Measurements from ENCODE around the gene FRAS1. TPM values are rescaled to one million over a fixed set of nuclear protein-coding genes. Genes with fewer than 3 reads are reported as not detected.
"Not testable (repeated sequence)": the region's sequence is repeated elsewhere in the genome, so short reads cannot be mapped to it uniquely, and the experiment has no call there.

Gene FRAS1
- polyA plus RNA-seq, 1 donor from 2014 or later: 2.8 TPM

GRCh38 chr4:78496021-78496643 is 439.0 kb downstream of the FRAS1 start:
- H3F3A ChIP-seq (ENCODE audit: insufficient read depth, low read length, poor library complexity, severe bottlenecking): no peaks in the 10 kb centered on the region
- H3K79me2 ChIP-seq (replicated peaks; ENCODE audit: insufficient read depth, low read length): no peaks in the 10 kb centered on the region
- H3K9ac ChIP-seq (ENCODE audit: low read length): no peak overlapping the region
- H3K36me3 ChIP-seq (ENCODE audit: insufficient read depth, low read length): no peaks in the 10 kb centered on the region
- no peak overlapping the region for H2AFZ ChIP-seq (ENCODE audit: low read depth, low read length)
- no peak overlapping the region for H3K4me3 ChIP-seq (ENCODE audit: low read length)
- H3K27ac ChIP-seq (ENCODE audit: low read length): no peak overlapping the region
- H4K20me1 ChIP-seq (ENCODE audit: insufficient read depth): no peaks in the 10 kb centered on the region
- H3K4me2 ChIP-seq (ENCODE audit: low read length): no peak overlapping the region
- H3K27me3 ChIP-seq (ENCODE audit: insufficient read depth, low read depth, low read length): no peaks in the 10 kb centered on the region
- H3K9me2 ChIP-seq (ENCODE audit: insufficient read depth, low read length): no peaks in the 10 kb centered on the region
- TF ChIP-seq SMC3 (conservative IDR thresholded peaks at IDR 0.05; ENCODE audit: poor library complexity): no peak
- no peak for TF ChIP-seq RAD21 (conservative IDR thresholded peaks at IDR 0.05)
- no peak for TF ChIP-seq EP300 (conservative IDR thresholded peaks at IDR 0.05; ENCODE audit: poor library complexity, severe bottlenecking)
- TF ChIP-seq MXI1 (conservative IDR thresholded peaks at IDR 0.05; ENCODE audit: poor library complexity, severe bottlenecking): no peak
- no peak for TF ChIP-seq EZH2 (IDR thresholded peaks at IDR 0.05; ENCODE audit: borderline replicate concordance, insufficient read depth, low read length, poor library complexity, severe bottlenecking)
- no peak for TF ChIP-seq CTCF (IDR thresholded peaks at IDR 0.05; ENCODE audit: poor library complexity, severe bottlenecking)
- TF ChIP-seq REST (IDR thresholded peaks at IDR 0.05; ENCODE audit: borderline replicate concordance): no peak
- TF ChIP-seq TAF1 (IDR thresholded peaks at IDR 0.05; ENCODE audit: low read depth): no peak
- TF ChIP-seq POLR2AphosphoS5 (IDR thresholded peaks at IDR 0.05): no peak
- no peaks in the 10 kb centered on the region for H3K9me3 ChIP-seq (ENCODE audit: low read length)

GRCh38 chr4:78506260-78506659 is 449.1 kb downstream of the FRAS1 start:
- not testable (repeated sequence) for H3K9me3 ChIP-seq (ENCODE audit: low read length); H3K4me2 ChIP-seq (ENCODE audit: low read length); H3K27ac ChIP-seq (ENCODE audit: low read length); H3K27me3 ChIP-seq (ENCODE audit: insufficient read depth, low read depth, low read length); H3K36me3 ChIP-seq (ENCODE audit: insufficient read depth, low read length); H4K20me1 ChIP-seq (ENCODE audit: insufficient read depth); H3K4me3 ChIP-seq (ENCODE audit: low read length); H3F3A ChIP-seq (ENCODE audit: insufficient read depth, low read length, poor library complexity, severe bottlenecking); H3K9ac ChIP-seq (ENCODE audit: low read length); H3K79me2 ChIP-seq (replicated peaks; ENCODE audit: insufficient read depth, low read length); H3K9me2 ChIP-seq (ENCODE audit: insufficient read depth, low read length); H2AFZ ChIP-seq (ENCODE audit: low read depth, low read length)

GRCh38 chr4:78509043-78509442 is 451.9 kb downstream of the FRAS1 start:
- H3K4me2 ChIP-seq (ENCODE audit: low read length): no peak overlapping the region
- no peak overlapping the region for H3K4me3 ChIP-seq (ENCODE audit: low read length)
- H3K9me3 ChIP-seq (ENCODE audit: low read length): no peaks in the 10 kb centered on the region
- no peak overlapping the region for H3K27ac ChIP-seq (ENCODE audit: low read length)
- no peaks in the 10 kb centered on the region for H3K27me3 ChIP-seq (ENCODE audit: insufficient read depth, low read depth, low read length)
- TF ChIP-seq RAD21 (conservative IDR thresholded peaks at IDR 0.05) (no peak), EP300 (conservative IDR thresholded peaks at IDR 0.05; ENCODE audit: poor library complexity, severe bottlenecking) (no peak), EZH2 (IDR thresholded peaks at IDR 0.05; ENCODE audit: borderline replicate concordance, insufficient read depth, low read length, poor library complexity, severe bottlenecking) (no peak), REST (IDR thresholded peaks at IDR 0.05; ENCODE audit: borderline replicate concordance) (no peak), POLR2AphosphoS5 (IDR thresholded peaks at IDR 0.05) (no peak)
- H3K36me3 ChIP-seq (ENCODE audit: insufficient read depth, low read length): no peaks in the 10 kb centered on the region
- no peaks in the 10 kb centered on the region for H3K79me2 ChIP-seq (replicated peaks; ENCODE audit: insufficient read depth, low read length)
- no peaks in the 10 kb centered on the region for H3F3A ChIP-seq (ENCODE audit: insufficient read depth, low read length, poor library complexity, severe bottlenecking)
- H3K9ac ChIP-seq (ENCODE audit: low read length): no peak overlapping the region
- H2AFZ ChIP-seq (ENCODE audit: low read depth, low read length): no peak overlapping the region
- H4K20me1 ChIP-seq (ENCODE audit: insufficient read depth): no peaks in the 10 kb centered on the region
- H3K9me2 ChIP-seq (ENCODE audit: insufficient read depth, low read length): no peaks in the 10 kb centered on the region

All from neural cell (in vitro differentiated cells).